GM23338 (cell line): Measurements from ENCODE around the gene IER2. TPM values are rescaled to one million over a fixed set of nuclear protein-coding genes. Genes with fewer than 3 reads are reported as not detected.

ENCODE experiments used
- ATAC-seq: fragments of 200-7000 bp; cut with Tn5 transposase; 3 replicates; pipeline ENCODE4 v1.9.1; 2020
- DNase-seq: peaks from one replicate; pipeline ENCODE4 v3.0.0-alpha.2; 2015; ENCODE audit warnings: low spot score
- H2AFZ ChIP-seq: fragments of 200-600 bp; sonication (generic); 2 replicates; pipeline ENCODE4 v1.8.0; 2016; ENCODE audit warnings: antibody characterized with exemption, mild to moderate bottlenecking, moderate library complexity
- H3F3A ChIP-seq: fragments of 200-600 bp; sonication (generic); replicated peaks from 2 replicates; pipeline ENCODE4 v1.8.0; 2017; ENCODE audit warnings: antibody characterized with exemption, mixed run types, low read depth
- H3K27ac ChIP-seq: fragments of 200-600 bp; sonication (generic); 2 replicates; pipeline ENCODE4 v1.6.1; 2016; ENCODE audit warnings: low read depth
- H3K27me3 ChIP-seq: fragments of 200-600 bp; sonication (generic); 2 replicates; pipeline ENCODE4 v1.8.0; 2016; ENCODE audit warnings: mild to moderate bottlenecking, mixed run types, moderate library complexity; ENCODE audit not compliant: insufficient read depth
- H3K36me3 ChIP-seq: fragments of 200-600 bp; sonication (generic); 2 replicates; pipeline ENCODE4 v1.8.0; 2016; ENCODE audit warnings: mild to moderate bottlenecking; ENCODE audit not compliant: insufficient read depth
- H3K4me1 ChIP-seq: fragments of 200-600 bp; sonication (generic); 2 replicates; pipeline ENCODE4 v1.8.0; 2016; ENCODE audit warnings: mild to moderate bottlenecking, moderate library complexity; ENCODE audit not compliant: insufficient read depth
- H3K4me2 ChIP-seq: fragments of 200-600 bp; sonication (generic); 2 replicates; pipeline ENCODE4 v1.7.1; 2017; ENCODE audit warnings: mixed run types
- H3K4me3 ChIP-seq: fragments of 200-600 bp; sonication (generic); 2 replicates; pipeline ENCODE4 v1.6.1; 2016; ENCODE audit warnings: mixed run types
- H3K79me2 ChIP-seq: fragments of 200-600 bp; sonication (generic); replicated peaks from 2 replicates; pipeline ENCODE4 v1.8.0; 2017; ENCODE audit warnings: mild to moderate bottlenecking; ENCODE audit not compliant: insufficient read depth
- H3K9me2 ChIP-seq: fragments of 200-600 bp; sonication (generic); 2 replicates; pipeline ENCODE4 v1.8.0; 2017; ENCODE audit not compliant: insufficient read depth
- H4K20me1 ChIP-seq: fragments of 200-600 bp; sonication (generic); replicated peaks from 2 replicates; pipeline ENCODE4 v1.8.0; 2017; ENCODE audit warnings: mild to moderate bottlenecking; ENCODE audit not compliant: insufficient read depth
- H3K27ac Mint-ChIP-seq: 2 replicates; pipeline ENCODE4 v1.8.0; 2020; ENCODE audit warnings: inconsistent platforms, mild to moderate bottlenecking, moderate library complexity, mixed read lengths
- H3K27me3 Mint-ChIP-seq: 3 replicates; pipeline ENCODE4 v1.8.0; 2022; ENCODE audit warnings: low read depth, mild to moderate bottlenecking, moderate library complexity, mixed read lengths, inconsistent platforms; ENCODE audit not compliant: insufficient read depth, poor library complexity
- H3K36me3 Mint-ChIP-seq: 3 replicates; pipeline ENCODE4 v1.8.0; 2021; ENCODE audit warnings: low read depth, mild to moderate bottlenecking, inconsistent platforms, moderate library complexity, mixed read lengths
- H3K4me1 Mint-ChIP-seq: 3 replicates; pipeline ENCODE4 v1.8.0; 2020; ENCODE audit warnings: mild to moderate bottlenecking, inconsistent platforms, mixed read lengths
- H3K4me3 Mint-ChIP-seq: 3 replicates; pipeline ENCODE4 v1.8.0; 2021; ENCODE audit warnings: moderate library complexity, mild to moderate bottlenecking, inconsistent platforms, mixed read lengths
- H3K9me3 Mint-ChIP-seq: 3 replicates; pipeline ENCODE4 v1.8.0; 2020; ENCODE audit warnings: moderate library complexity, mild to moderate bottlenecking, inconsistent platforms, mixed read lengths
- CREB1 ChIP-seq: fragments of 250-450 bp; sonication (Bioruptor Pico); IDR thresholded peaks from 2 replicates; pipeline ENCODE4 v1.5.0; 2020; ENCODE audit warnings: low read depth, mild to moderate bottlenecking, moderate library complexity
- CTCF ChIP-seq, 2 experiments: fragments of 200-600 bp in 1 of 2; sonication (generic) in 1 of 2; conservative IDR thresholded peaks; 2 replicates each; pipeline versions ENCODE4 v1.5.1 to v1.6.1; 2016 to 2017; ENCODE audit warnings: antibody characterized with exemption in 2 of 2, low read depth in 2 of 2, mild to moderate bottlenecking in 2 of 2, moderate library complexity in 1 of 2
- ETS1 ChIP-seq: IDR thresholded peaks from 2 replicates; pipeline ENCODE4 v1.6.1; 2016; ENCODE audit warnings: antibody characterized with exemption
- JUNB ChIP-seq: IDR thresholded peaks from one replicate; pipeline ENCODE4 v1.6.1; 2016; ENCODE audit warnings: antibody characterized with exemption; ENCODE audit not compliant: unreplicated experiment
- NANOG ChIP-seq: IDR thresholded peaks from 2 replicates; pipeline ENCODE4 v1.6.1; 2016; ENCODE audit warnings: antibody characterized with exemption, borderline replicate concordance
- POLR2AphosphoS5 ChIP-seq: IDR thresholded peaks from 2 replicates; pipeline ENCODE4 v1.6.1; 2016; ENCODE audit warnings: antibody characterized with exemption, low read depth
- STAT1 ChIP-seq: IDR thresholded peaks from one replicate; pipeline ENCODE4 v1.6.1; 2016; ENCODE audit warnings: antibody characterized with exemption; ENCODE audit not compliant: unreplicated experiment
- ZNF114 ChIP-seq: fragments of 250-450 bp; sonication (Bioruptor Pico); IDR thresholded peaks from 2 replicates; pipeline ENCODE4 v1.5.0; 2020; ENCODE audit warnings: mild to moderate bottlenecking, moderate library complexity
- polyA plus RNA-seq: library from polyadenylated mRNA; unstranded; fragments of >200 nt; fragmentation: Nextera tagmentation; extraction: Ambion mirVana; gene quantifications from 2 replicates; pipeline ENCODE4 v1.2.1, GENCODE V29; 2016
- total RNA-seq: library from RNA; depleted of rRNA; stranded (reverse); fragments of >200 nt; shearing (Covaris generic); gene quantifications from 2 replicates; pipeline ENCODE4 v1.2.3, GENCODE V29; 2014

IER2 gene
- total and polyA plus RNA-seq, 2 experiments from 2014 or later, result 124 to 191 TPM

- H3K27me3 ChIP-seq, result no peaks in the 10 kb centered on the region
- H3F3A ChIP-seq, result peaks cover 9% of the 10 kb centered on the region
- peak overlapping the region; percentile 99 for H3K4me3 ChIP-seq
- H3K4me1 ChIP-seq, result peaks cover 32% of the 10 kb centered on the region
- Mint-ChIP-seq H3K27ac (peak overlapping the region; percentile 99), H3K36me3 (peaks cover 46% of the 10 kb centered on the region), H3K4me1 (peaks cover 30% of the 10 kb centered on the region), H3K4me3 (peak overlapping the region; percentile 99), H3K27me3 (peaks cover 29% of the 10 kb centered on the region), H3K9me3 (peaks cover 3% of the 10 kb centered on the region; the same call in 2 of the 3 replicates)
- H3K79me2 ChIP-seq, result peaks cover 56% of the 10 kb centered on the region
- no peak for DNase-seq
- peak overlapping the region; percentile 99 for H3K4me2 ChIP-seq
- H3K9me2 ChIP-seq, result no peaks in the 10 kb centered on the region
- no peak for ATAC-seq
- TF ChIP-seq ZNF114, result no peak
- no peak for TF ChIP-seq NANOG
- no peak for TF ChIP-seq CREB1
- TF ChIP-seq POLR2AphosphoS5, result no peak
- H2AFZ ChIP-seq, result peak overlapping the region; percentile 40
- peaks cover 13% of the 10 kb centered on the region for H3K36me3 ChIP-seq
- peak overlapping the region; percentile 98 for H3K27ac ChIP-seq
- peaks cover 29% of the 10 kb centered on the region for H4K20me1 ChIP-seq
Measured at GRCh38 chr19:13115936-13116281, 34.3 kb upstream of the IER2 start.

- Mint-ChIP-seq H3K36me3 (peaks cover 46% of the 10 kb centered on the region), H3K4me1 (peaks cover 37% of the 10 kb centered on the region), H3K4me3 (peak within 1 kb of the TSS; percentile 99), H3K27ac (peak within 1 kb of the TSS; percentile 99), H3K9me3 (peaks cover 3% of the 10 kb centered on the region; the same call in 2 of the 3 replicates), H3K27me3 (peaks cover 33% of the 10 kb centered on the region)
- H3K27me3 ChIP-seq, result no peaks in the 10 kb centered on the region
- H3K4me1 ChIP-seq, result peaks cover 37% of the 10 kb centered on the region
- peak within 1 kb of the TSS; percentile 99 for H3K4me2 ChIP-seq
- peaks cover 13% of the 10 kb centered on the region for H3K36me3 ChIP-seq
- H3K79me2 ChIP-seq, result peaks cover 62% of the 10 kb centered on the region
- DNase-seq (peak; percentile 98), ATAC-seq (peak; percentile 34)
- H3K27ac ChIP-seq, result peak within 1 kb of the TSS; percentile 98
- peaks cover 9% of the 10 kb centered on the region for H3F3A ChIP-seq
- peaks cover 35% of the 10 kb centered on the region for H4K20me1 ChIP-seq
- no peaks in the 10 kb centered on the region for H3K9me2 ChIP-seq
- no peak for TF ChIP-seq CTCF (conservative IDR thresholded peaks at IDR 0.05; ENCODE audit: low read depth in 2 of 2)
- TF ChIP-seq JUNB, result no peak
- peak; percentile 38; the same call in 1 of the 2 replicates for TF ChIP-seq CREB1
- peak; percentile 75 for TF ChIP-seq POLR2AphosphoS5
- TF ChIP-seq STAT1, result no peak
- peak; percentile 86 for TF ChIP-seq ETS1
- no peak for TF ChIP-seq ZNF114
- peak within 1 kb of the TSS; percentile 99 for H3K4me3 ChIP-seq
- H2AFZ ChIP-seq, result peak within 1 kb of the TSS; percentile 40
Measured at GRCh38 chr19:13116282-13117175, 33.7 kb upstream of the IER2 start, which contains the start of gene TRMT1. Gene TRMT1 (minus strand): TSS chr19:13116740. CDS start chr19:13116399, 341 bp downstream.
